WTC11 (cell line): ENCODE measurements around the gene EMX2. TPM values are rescaled to one million over a fixed set of nuclear protein-coding genes. Genes with fewer than 3 reads are reported as not detected.

Source experiments
- ATAC-seq: fragments of 200-7000 bp; cut with Tn5 transposase; 2 replicates; pipeline ENCODE4 v1.10.0; 2021; ENCODE audit warnings: mild to moderate bottlenecking, moderate library complexity
- CTCF ChIA-PET: fragments of 300-600 bp; sonication (Branson Sonifier 250); formaldehyde crosslinking; loops from one replicate; lab custom pipeline; 2021; ENCODE audit warnings: antibody characterized with exemption; lab: Charles Lee
- POLR2A ChIA-PET: fragments of 350-600 bp; sonication (Branson Sonifier 250); formaldehyde crosslinking; loops from one replicate; lab custom pipeline; 2021; ENCODE audit warnings: antibody characterized with exemption; lab: Charles Lee
- DNase-seq: peaks from one replicate; pipeline ENCODE4 v3.0.0; 2021; ENCODE audit warnings: low spot score
- H3K27ac Mint-ChIP-seq: 2 replicates; pipeline ENCODE4 v1.8.0; 2021; ENCODE audit warnings: mixed read lengths
- H3K27me3 Mint-ChIP-seq: 2 replicates; pipeline ENCODE4 v1.8.0; 2021; ENCODE audit warnings: low read depth, mild to moderate bottlenecking, moderate library complexity, mixed read lengths
- H3K36me3 Mint-ChIP-seq: 2 replicates; pipeline ENCODE4 v1.8.0; 2021; ENCODE audit warnings: mixed read lengths
- H3K4me1 Mint-ChIP-seq: 2 replicates; pipeline ENCODE4 v1.8.0; 2022; ENCODE audit warnings: mixed read lengths
- H3K4me3 Mint-ChIP-seq: 2 replicates; pipeline ENCODE4 v1.8.0; 2021; ENCODE audit warnings: mild to moderate bottlenecking, moderate library complexity, mixed read lengths
- H3K9me3 Mint-ChIP-seq: 2 replicates; pipeline ENCODE4 v1.8.0; 2021; ENCODE audit warnings: mixed read lengths
- CREB1 ChIP-seq: sonication (generic); formaldehyde crosslinking; IDR thresholded peaks from 2 replicates; pipeline ENCODE4 v1.8.0; 2023; ENCODE audit warnings: mild to moderate bottlenecking, missing genetic modification reagents
- EMX1 ChIP-seq: fragments of 250-450 bp; sonication (Bioruptor Pico); IDR thresholded peaks from 2 replicates; pipeline ENCODE4 v1.8.0; 2021; ENCODE audit warnings: mild to moderate bottlenecking
- ETV6 ChIP-seq: sonication (generic); formaldehyde crosslinking; IDR thresholded peaks from 2 replicates; pipeline ENCODE4 v1.8.1; 2022; ENCODE audit warnings: mild to moderate bottlenecking, missing genetic modification reagents
- FOXJ3 ChIP-seq: sonication (generic); formaldehyde crosslinking; IDR thresholded peaks from 2 replicates; pipeline ENCODE4 v1.9.0; 2021; ENCODE audit warnings: missing genetic modification reagents, mild to moderate bottlenecking, borderline replicate concordance
- FOXP1 ChIP-seq: sonication (generic); formaldehyde crosslinking; IDR thresholded peaks from 2 replicates; pipeline ENCODE4 v1.8.0; 2022; ENCODE audit warnings: missing genetic modification reagents, mild to moderate bottlenecking, moderate library complexity, borderline replicate concordance
- GABPB1 ChIP-seq: sonication (generic); formaldehyde crosslinking; IDR thresholded peaks from 2 replicates; pipeline ENCODE4 v1.8.1; 2023; ENCODE audit warnings: mild to moderate bottlenecking, missing genetic modification reagents
- GTF2I ChIP-seq: fragments of 250-450 bp; sonication (Bioruptor Pico); conservative IDR thresholded peaks from 2 replicates; pipeline ENCODE4 v1.4.0; 2021; ENCODE audit warnings: mild to moderate bottlenecking
- IRF2 ChIP-seq: sonication (generic); formaldehyde crosslinking; IDR thresholded peaks from 2 replicates; pipeline ENCODE4 v1.8.0; 2022; ENCODE audit warnings: low read depth, missing genetic modification reagents, borderline replicate concordance
- JAZF1 ChIP-seq: fragments of 250-450 bp; sonication (Bioruptor Pico); IDR thresholded peaks from 2 replicates; pipeline ENCODE4 v1.9.0; 2021; ENCODE audit warnings: moderate library complexity, mild to moderate bottlenecking, inconsistent platforms
- MYBL2 ChIP-seq: sonication (generic); formaldehyde crosslinking; IDR thresholded peaks from 2 replicates; pipeline ENCODE4 v1.8.1; 2023; ENCODE audit warnings: mild to moderate bottlenecking, moderate library complexity, missing genetic modification reagents
- NR3C1 ChIP-seq: sonication (generic); formaldehyde crosslinking; conservative IDR thresholded peaks from 2 replicates; pipeline ENCODE4 v1.8.1; 2023; ENCODE audit warnings: low read depth, mild to moderate bottlenecking, missing genetic modification reagents
- OVOL2 ChIP-seq: fragments of 250-450 bp; sonication (Bioruptor Pico); IDR thresholded peaks from 2 replicates; pipeline ENCODE4 v1.9.0; 2021; ENCODE audit warnings: mild to moderate bottlenecking, borderline replicate concordance
- RORB ChIP-seq: fragments of 250-450 bp; sonication (Bioruptor Pico); IDR thresholded peaks from 2 replicates; pipeline ENCODE4 v1.9.0; 2021; ENCODE audit warnings: mild to moderate bottlenecking
- SMAD3 ChIP-seq: sonication (generic); formaldehyde crosslinking; IDR thresholded peaks from 2 replicates; pipeline ENCODE4 v1.8.0; 2022; ENCODE audit warnings: missing genetic modification reagents, mild to moderate bottlenecking, borderline replicate concordance
- SMAD4 ChIP-seq: sonication (generic); formaldehyde crosslinking; IDR thresholded peaks from 2 replicates; pipeline ENCODE4 v1.8.0; 2022; ENCODE audit warnings: mild to moderate bottlenecking, missing genetic modification reagents
- SOX15 ChIP-seq: fragments of 250-450 bp; sonication (Bioruptor Pico); IDR thresholded peaks from 2 replicates; pipeline ENCODE4 v1.9.0; 2021; ENCODE audit warnings: mild to moderate bottlenecking
- TP53 ChIP-seq: sonication (generic); formaldehyde crosslinking; IDR thresholded peaks from 2 replicates; pipeline ENCODE4 v1.8.1; 2023; ENCODE audit warnings: mild to moderate bottlenecking, missing genetic modification reagents
- ZBTB21 ChIP-seq: sonication (generic); formaldehyde crosslinking; IDR thresholded peaks from 2 replicates; pipeline ENCODE4 v1.8.1; 2023; ENCODE audit warnings: mild to moderate bottlenecking, missing genetic modification reagents, borderline replicate concordance
- ZNF138 ChIP-seq: sonication (generic); formaldehyde crosslinking; conservative IDR thresholded peaks from 2 replicates; pipeline ENCODE4 v1.8.1; 2022; ENCODE audit warnings: mild to moderate bottlenecking, moderate library complexity, missing genetic modification reagents
- ZNF396 ChIP-seq: fragments of 250-450 bp; sonication (Bioruptor Pico); IDR thresholded peaks from 2 replicates; pipeline ENCODE4 v1.8.0; 2021; ENCODE audit warnings: mild to moderate bottlenecking, moderate library complexity, borderline replicate concordance
- ZNF416 ChIP-seq: fragments of 250-450 bp; sonication (Bioruptor Pico); IDR thresholded peaks from 2 replicates; pipeline ENCODE4 v1.9.0; 2021; ENCODE audit warnings: mild to moderate bottlenecking, inconsistent platforms
- total RNA-seq: library from RNA; stranded (reverse); gene quantifications from 3 replicates; pipeline ENCODE4 v1.2.3, GENCODE V29; 2021
- TF ChIP-seq, protein P1 (sequence below): sonication (generic); formaldehyde crosslinking; IDR thresholded peaks from 2 replicates; pipeline ENCODE4 v1.8.1; 2023; ENCODE audit warnings: mild to moderate bottlenecking, missing genetic modification reagents, moderate library complexity
- TF ChIP-seq, protein P2 (sequence below): fragments of 250-450 bp; sonication (Bioruptor Pico); IDR thresholded peaks from 2 replicates; pipeline ENCODE4 v1.9.0; 2021; ENCODE audit warnings: mild to moderate bottlenecking
- TF ChIP-seq, protein P3 (sequence below): sonication (generic); formaldehyde crosslinking; conservative IDR thresholded peaks from 2 replicates; pipeline ENCODE4 v1.8.1; 2023; ENCODE audit warnings: mild to moderate bottlenecking, low read depth, missing genetic modification reagents, moderate library complexity
- TF ChIP-seq, protein P4 (sequence below): sonication (generic); formaldehyde crosslinking; IDR thresholded peaks from 2 replicates; pipeline ENCODE4 v1.8.0; 2023; ENCODE audit warnings: missing genetic modification reagents
- TF ChIP-seq, protein P5 (sequence below): fragments of 250-450 bp; sonication (Bioruptor Pico); IDR thresholded peaks from 2 replicates; pipeline ENCODE4 v2.1.2; 2022; ENCODE audit warnings: mild to moderate bottlenecking, moderate library complexity
- TF ChIP-seq, protein P6 (sequence below): sonication (generic); formaldehyde crosslinking; IDR thresholded peaks from 2 replicates; pipeline ENCODE4 v1.8.1; 2022; ENCODE audit warnings: mild to moderate bottlenecking, missing genetic modification reagents, moderate library complexity, borderline replicate concordance
- TF ChIP-seq, protein P7 (sequence below): sonication (generic); formaldehyde crosslinking; IDR thresholded peaks from 2 replicates; pipeline ENCODE4 v1.8.1; 2023; ENCODE audit warnings: mild to moderate bottlenecking, missing genetic modification reagents

EMX2 gene
- total RNA-seq, 1 experiment from 2014 or later, result not detected

DNA sequence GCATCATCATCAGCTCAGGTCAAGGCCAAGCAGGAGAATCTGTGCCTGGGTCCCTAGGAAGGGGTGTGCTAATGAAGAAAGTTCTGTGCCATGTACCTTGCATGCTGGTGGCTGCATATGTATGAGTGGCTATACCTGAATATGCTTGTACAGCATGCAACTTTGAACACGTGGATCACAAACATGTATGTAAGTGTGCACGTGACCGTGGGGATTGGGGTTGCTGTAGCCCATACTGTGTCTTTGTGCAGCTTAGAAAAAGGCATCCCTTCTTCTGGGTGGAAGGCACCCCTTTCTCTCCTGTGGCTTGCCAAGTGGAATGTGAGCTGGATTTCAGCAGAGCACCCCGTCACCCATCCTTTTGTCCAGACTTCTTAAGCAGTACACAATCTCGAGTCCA is 13.8 kb downstream of the EMX2 start:
- Mint-ChIP-seq H3K9me3 (no peaks in the 10 kb centered on the region), H3K4me1 (peaks cover 26% of the 10 kb centered on the region), H3K27me3 (peaks cover 64% of the 10 kb centered on the region), H3K4me3 (no peak overlapping the region), H3K36me3 (no peaks in the 10 kb centered on the region), H3K27ac (no peak overlapping the region)
- POLR2A ChIA-PET, result no interaction called here
- CTCF ChIA-PET, result no interaction called here
- no peak for ATAC-seq
- TF ChIP-seq, protein P1, sequence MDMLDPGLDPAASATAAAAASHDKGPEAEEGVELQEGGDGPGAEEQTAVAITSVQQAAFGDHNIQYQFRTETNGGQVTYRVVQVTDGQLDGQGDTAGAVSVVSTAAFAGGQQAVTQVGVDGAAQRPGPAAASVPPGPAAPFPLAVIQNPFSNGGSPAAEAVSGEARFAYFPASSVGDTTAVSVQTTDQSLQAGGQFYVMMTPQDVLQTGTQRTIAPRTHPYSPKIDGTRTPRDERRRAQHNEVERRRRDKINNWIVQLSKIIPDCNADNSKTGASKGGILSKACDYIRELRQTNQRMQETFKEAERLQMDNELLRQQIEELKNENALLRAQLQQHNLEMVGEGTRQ (CRISPR knock-in tag), result no peak
- no peak for TF ChIP-seq SMAD4 (CRISPR knock-in tag)
- TF ChIP-seq FOXJ3 (CRISPR knock-in tag), result no peak
- TF ChIP-seq GTF2I, result no peak
- no peak for TF ChIP-seq IRF2
- no peak for TF ChIP-seq CREB1 (CRISPR knock-in tag)
- no peak for TF ChIP-seq GABPB1 (CRISPR knock-in tag)
- no peak for TF ChIP-seq NR3C1 (CRISPR knock-in tag)
- TF ChIP-seq ETV6, result no peak
- DNase-seq, result no peak

DNA sequence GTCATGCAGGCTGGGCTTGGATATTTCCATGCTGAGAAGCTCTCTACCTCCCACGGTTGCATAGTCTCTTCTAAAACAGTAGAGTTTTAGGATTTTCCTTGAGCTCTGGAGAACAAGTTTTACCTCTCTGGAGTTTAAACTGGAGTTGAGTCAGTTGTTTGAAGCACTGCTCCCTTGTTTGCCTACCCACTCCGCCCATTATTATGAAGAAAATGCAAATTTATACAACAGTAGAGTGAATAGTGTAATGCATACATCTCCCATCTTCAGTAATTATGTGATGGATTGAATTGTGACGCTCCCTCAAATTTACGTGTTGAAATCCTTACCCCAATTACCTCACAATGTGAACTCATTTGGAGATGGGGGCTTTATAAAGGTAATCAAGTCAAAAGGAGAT is 17.2 kb downstream of the EMX2 start:
- H3K36me3 Mint-ChIP-seq, result no peaks in the 10 kb centered on the region
- peaks cover 12% of the 10 kb centered on the region for H3K4me1 Mint-ChIP-seq
- DNase-seq (no peak), ATAC-seq (no peak)
- H3K27me3 Mint-ChIP-seq, result peaks cover 30% of the 10 kb centered on the region
- H3K27ac Mint-ChIP-seq, result no peak overlapping the region
- no peak for TF ChIP-seq ZNF138 (CRISPR knock-in tag)
- no peak for TF ChIP-seq EMX1 (CRISPR knock-in tag)
- TF ChIP-seq JAZF1 (CRISPR knock-in tag), result no peak
- TF ChIP-seq, protein P2, sequence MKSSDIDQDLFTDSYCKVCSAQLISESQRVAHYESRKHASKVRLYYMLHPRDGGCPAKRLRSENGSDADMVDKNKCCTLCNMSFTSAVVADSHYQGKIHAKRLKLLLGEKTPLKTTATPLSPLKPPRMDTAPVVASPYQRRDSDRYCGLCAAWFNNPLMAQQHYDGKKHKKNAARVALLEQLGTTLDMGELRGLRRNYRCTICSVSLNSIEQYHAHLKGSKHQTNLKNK (CRISPR knock-in tag), result no peak
- TF ChIP-seq SOX15 (CRISPR knock-in tag), result no peak
- no peak for TF ChIP-seq ZBTB21
- no peak for TF ChIP-seq RORB (CRISPR knock-in tag)
- TF ChIP-seq, protein P3, sequence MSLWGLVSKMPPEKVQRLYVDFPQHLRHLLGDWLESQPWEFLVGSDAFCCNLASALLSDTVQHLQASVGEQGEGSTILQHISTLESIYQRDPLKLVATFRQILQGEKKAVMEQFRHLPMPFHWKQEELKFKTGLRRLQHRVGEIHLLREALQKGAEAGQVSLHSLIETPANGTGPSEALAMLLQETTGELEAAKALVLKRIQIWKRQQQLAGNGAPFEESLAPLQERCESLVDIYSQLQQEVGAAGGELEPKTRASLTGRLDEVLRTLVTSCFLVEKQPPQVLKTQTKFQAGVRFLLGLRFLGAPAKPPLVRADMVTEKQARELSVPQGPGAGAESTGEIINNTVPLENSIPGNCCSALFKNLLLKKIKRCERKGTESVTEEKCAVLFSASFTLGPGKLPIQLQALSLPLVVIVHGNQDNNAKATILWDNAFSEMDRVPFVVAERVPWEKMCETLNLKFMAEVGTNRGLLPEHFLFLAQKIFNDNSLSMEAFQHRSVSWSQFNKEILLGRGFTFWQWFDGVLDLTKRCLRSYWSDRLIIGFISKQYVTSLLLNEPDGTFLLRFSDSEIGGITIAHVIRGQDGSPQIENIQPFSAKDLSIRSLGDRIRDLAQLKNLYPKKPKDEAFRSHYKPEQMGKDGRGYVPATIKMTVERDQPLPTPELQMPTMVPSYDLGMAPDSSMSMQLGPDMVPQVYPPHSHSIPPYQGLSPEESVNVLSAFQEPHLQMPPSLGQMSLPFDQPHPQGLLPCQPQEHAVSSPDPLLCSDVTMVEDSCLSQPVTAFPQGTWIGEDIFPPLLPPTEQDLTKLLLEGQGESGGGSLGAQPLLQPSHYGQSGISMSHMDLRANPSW, result no peak
- no peak for TF ChIP-seq FOXP1
- TF ChIP-seq SMAD3 (CRISPR knock-in tag), result no peak
- TF ChIP-seq, protein P4, sequence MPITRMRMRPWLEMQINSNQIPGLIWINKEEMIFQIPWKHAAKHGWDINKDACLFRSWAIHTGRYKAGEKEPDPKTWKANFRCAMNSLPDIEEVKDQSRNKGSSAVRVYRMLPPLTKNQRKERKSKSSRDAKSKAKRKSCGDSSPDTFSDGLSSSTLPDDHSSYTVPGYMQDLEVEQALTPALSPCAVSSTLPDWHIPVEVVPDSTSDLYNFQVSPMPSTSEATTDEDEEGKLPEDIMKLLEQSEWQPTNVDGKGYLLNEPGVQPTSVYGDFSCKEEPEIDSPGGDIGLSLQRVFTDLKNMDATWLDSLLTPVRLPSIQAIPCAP (CRISPR knock-in tag), result no peak
- TF ChIP-seq MYBL2 (CRISPR knock-in tag), result no peak
- no peak for TF ChIP-seq TP53 (CRISPR knock-in tag)
- TF ChIP-seq, protein P5, sequence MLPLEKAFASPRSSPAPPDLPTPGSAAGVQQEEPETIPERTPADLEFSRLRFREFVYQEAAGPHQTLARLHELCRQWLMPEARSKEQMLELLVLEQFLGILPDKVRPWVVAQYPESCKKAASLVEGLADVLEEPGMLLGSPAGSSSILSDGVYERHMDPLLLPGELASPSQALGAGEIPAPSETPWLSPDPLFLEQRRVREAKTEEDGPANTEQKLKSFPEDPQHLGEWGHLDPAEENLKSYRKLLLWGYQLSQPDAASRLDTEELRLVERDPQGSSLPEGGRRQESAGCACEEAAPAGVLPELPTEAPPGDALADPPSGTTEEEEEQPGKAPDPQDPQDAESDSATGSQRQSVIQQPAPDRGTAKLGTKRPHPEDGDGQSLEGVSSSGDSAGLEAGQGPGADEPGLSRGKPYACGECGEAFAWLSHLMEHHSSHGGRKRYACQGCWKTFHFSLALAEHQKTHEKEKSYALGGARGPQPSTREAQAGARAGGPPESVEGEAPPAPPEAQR (CRISPR knock-in tag), result no peak
- TF ChIP-seq, protein P6, sequence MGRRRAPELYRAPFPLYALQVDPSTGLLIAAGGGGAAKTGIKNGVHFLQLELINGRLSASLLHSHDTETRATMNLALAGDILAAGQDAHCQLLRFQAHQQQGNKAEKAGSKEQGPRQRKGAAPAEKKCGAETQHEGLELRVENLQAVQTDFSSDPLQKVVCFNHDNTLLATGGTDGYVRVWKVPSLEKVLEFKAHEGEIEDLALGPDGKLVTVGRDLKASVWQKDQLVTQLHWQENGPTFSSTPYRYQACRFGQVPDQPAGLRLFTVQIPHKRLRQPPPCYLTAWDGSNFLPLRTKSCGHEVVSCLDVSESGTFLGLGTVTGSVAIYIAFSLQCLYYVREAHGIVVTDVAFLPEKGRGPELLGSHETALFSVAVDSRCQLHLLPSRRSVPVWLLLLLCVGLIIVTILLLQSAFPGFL, result no peak
- no peak for TF ChIP-seq OVOL2
- TF ChIP-seq, protein P7, sequence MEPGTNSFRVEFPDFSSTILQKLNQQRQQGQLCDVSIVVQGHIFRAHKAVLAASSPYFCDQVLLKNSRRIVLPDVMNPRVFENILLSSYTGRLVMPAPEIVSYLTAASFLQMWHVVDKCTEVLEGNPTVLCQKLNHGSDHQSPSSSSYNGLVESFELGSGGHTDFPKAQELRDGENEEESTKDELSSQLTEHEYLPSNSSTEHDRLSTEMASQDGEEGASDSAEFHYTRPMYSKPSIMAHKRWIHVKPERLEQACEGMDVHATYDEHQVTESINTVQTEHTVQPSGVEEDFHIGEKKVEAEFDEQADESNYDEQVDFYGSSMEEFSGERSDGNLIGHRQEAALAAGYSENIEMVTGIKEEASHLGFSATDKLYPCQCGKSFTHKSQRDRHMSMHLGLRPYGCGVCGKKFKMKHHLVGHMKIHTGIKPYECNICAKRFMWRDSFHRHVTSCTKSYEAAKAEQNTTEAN (CRISPR knock-in tag), result no peak
- no peak for TF ChIP-seq NR3C1 (CRISPR knock-in tag)
- no peak for TF ChIP-seq ZNF416
- no peak for TF ChIP-seq ZNF396
- no peak overlapping the region for H3K4me3 Mint-ChIP-seq
- POLR2A ChIA-PET, result no interaction called here
- no peaks in the 10 kb centered on the region for H3K9me3 Mint-ChIP-seq
- CTCF ChIA-PET, result interaction anchor here (0.5 to 1.1 kb wide), 2 partner anchors 23 to 979 kb away, joined by 3 read pairs; no protein-coding TSS in a partner anchor
